SK-N-MC (cell line): ENCODE measurements around the gene CTF1.
"Not testable (repeated sequence)": the region's sequence is repeated elsewhere in the genome, so short reads cannot be mapped to it uniquely, and the experiment has no call there.

Experiments used
- DNase-seq: peaks from one replicate; pipeline ENCODE4 v3.0.0-alpha.2; 2011; ENCODE audit warnings: low read depth, low spot score
- H3K27ac ChIP-seq: fragments of 200-600 bp; sonication (generic); 2 replicates; pipeline ENCODE4 v1.5.1; 2016; ENCODE audit warnings: mixed run types
- H3K36me3 ChIP-seq: fragments of 200-600 bp; sonication (generic); 2 replicates; pipeline ENCODE4 v1.6.1; 2017; ENCODE audit warnings: antibody characterized with exemption, low read length, mixed read lengths; ENCODE audit not compliant: insufficient read depth
- H3K4me3 ChIP-seq: fragments of 200-600 bp; sonication (generic); 2 replicates; pipeline ENCODE4 v1.5.1; 2016
- H3K9ac ChIP-seq: fragments of 200-600 bp; sonication (generic); 2 replicates; pipeline ENCODE4 v1.8.0; 2017; ENCODE audit warnings: mixed run types, mixed read lengths; ENCODE audit not compliant: insufficient read length
- H3K9me3 ChIP-seq: fragments of 200-600 bp; sonication (generic); 2 replicates; pipeline ENCODE4 v1.6.1; 2017; ENCODE audit warnings: low read depth, mild to moderate bottlenecking, antibody characterized with exemption, low read length, moderate library complexity, mixed read lengths
- EZH2 ChIP-seq: fragments of 200-600 bp; sonication (generic); IDR thresholded peaks from one replicate; pipeline ENCODE4 v1.6.1; 2017; ENCODE audit warnings: antibody characterized with exemption
- FOXP2 ChIP-seq: optimal IDR thresholded peaks from 2 replicates; pipeline ENCODE3; 2011; ENCODE audit warnings: mild to moderate bottlenecking, moderate library complexity; ENCODE audit not compliant: insufficient read depth; ENCODE audit errors: extremely low read length, control extremely low read depth
- POLR2AphosphoS5 ChIP-seq: IDR thresholded peaks from 2 replicates; pipeline ENCODE4 v1.6.1; 2012; ENCODE audit warnings: mild to moderate bottlenecking, low read depth, low read length, borderline replicate concordance

The CTF1 gene

DNA sequence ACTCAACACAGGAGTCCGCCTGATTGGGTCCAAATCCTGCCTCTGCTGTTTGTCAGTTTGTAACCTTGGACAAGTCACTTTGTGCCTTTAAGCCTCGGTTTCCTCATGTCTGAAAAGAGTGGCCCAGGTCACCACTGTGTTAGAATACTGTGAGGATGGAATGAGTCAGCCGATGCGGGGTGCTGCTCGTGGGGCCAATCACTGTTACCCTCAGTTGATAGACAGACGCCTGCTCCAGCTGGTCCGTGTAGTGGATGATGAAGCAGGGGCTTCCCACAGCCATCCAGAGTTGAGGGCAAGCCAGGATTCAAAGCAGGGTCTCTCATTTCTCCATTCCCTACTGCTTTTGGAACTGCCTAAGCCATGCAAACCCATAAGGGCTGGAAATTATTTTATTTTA lies 32.8 kb downstream of the CTF1 start:
- H3K9me3 ChIP-seq: no peaks in the 10 kb centered on the region
- H3K27ac ChIP-seq: no peak overlapping the region
- DNase-seq: no peak
- TF ChIP-seq FOXP2 (no peak), POLR2AphosphoS5 (no peak), EZH2 (no peak)
- peaks cover 23% of the 10 kb centered on the region for H3K36me3 ChIP-seq
- no peak overlapping the region for H3K9ac ChIP-seq
- no peak overlapping the region for H3K4me3 ChIP-seq

DNA sequence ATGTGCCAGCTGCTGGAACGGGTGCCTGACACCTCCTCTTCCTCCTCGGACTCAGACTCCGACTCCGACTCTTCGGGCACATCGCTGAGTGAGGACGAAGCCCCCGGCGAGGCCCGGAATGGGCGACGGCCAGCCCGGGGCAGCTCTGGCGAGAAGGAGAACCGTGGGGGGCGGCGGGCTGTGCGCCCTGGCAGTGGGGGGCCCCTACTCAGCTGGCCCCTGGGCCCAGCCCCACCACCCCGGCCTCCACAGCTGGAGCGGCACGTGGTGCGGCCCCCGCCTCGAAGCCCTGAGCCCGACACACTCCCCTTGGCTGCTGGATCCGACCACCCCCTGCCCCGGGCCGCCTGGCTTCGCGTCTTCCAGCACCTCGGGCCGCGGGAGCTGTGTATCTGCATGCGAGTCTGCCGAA lies 33.8 kb downstream of the CTF1 start:
- TF ChIP-seq POLR2AphosphoS5: no peak
- TF ChIP-seq FOXP2: no peak
- TF ChIP-seq EZH2: no peak
- no peak overlapping the region for H3K27ac ChIP-seq
- H3K9me3 ChIP-seq: no peaks in the 10 kb centered on the region
- H3K36me3 ChIP-seq: peaks cover 23% of the 10 kb centered on the region
- H3K9ac ChIP-seq: no peak overlapping the region
- DNase-seq: no peak
- H3K4me3 ChIP-seq: no peak overlapping the region

DNA sequence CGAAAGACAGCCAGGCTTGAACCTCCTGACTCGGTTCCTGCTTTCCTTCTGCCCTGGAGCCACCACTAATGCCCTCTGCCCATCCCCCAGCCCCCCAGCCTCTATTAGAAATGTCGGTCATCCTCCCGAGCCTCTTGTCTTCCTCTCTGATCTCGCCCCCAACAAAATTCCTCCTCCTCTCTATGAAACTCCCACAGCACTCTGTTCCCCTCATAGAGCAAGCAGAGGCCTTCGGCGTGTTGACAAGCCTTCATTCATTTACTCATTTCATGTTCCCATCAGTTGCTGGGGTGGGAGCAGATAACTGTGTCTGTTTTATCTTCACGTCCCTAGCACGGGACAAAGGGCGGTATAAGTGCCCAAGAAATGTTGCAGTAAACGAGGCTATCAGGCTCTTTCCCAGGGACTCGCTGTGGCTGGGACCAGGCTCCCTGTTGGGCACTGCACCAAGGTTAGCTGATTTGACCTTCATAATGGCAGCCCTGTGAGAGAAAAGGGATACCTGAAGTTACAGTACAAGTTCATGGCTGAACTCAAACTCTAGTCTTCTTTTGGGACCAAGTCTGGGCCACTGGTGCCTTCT lies 34.7 kb downstream of the CTF1 start:
- H3K9ac ChIP-seq: no peak overlapping the region
- no peaks in the 10 kb centered on the region for H3K9me3 ChIP-seq
- no peak for DNase-seq
- H3K36me3 ChIP-seq: peaks cover 23% of the 10 kb centered on the region
- no peak for TF ChIP-seq FOXP2
- no peak for TF ChIP-seq EZH2
- TF ChIP-seq POLR2AphosphoS5: no peak
- H3K27ac ChIP-seq: no peak overlapping the region
- no peak overlapping the region for H3K4me3 ChIP-seq

DNA sequence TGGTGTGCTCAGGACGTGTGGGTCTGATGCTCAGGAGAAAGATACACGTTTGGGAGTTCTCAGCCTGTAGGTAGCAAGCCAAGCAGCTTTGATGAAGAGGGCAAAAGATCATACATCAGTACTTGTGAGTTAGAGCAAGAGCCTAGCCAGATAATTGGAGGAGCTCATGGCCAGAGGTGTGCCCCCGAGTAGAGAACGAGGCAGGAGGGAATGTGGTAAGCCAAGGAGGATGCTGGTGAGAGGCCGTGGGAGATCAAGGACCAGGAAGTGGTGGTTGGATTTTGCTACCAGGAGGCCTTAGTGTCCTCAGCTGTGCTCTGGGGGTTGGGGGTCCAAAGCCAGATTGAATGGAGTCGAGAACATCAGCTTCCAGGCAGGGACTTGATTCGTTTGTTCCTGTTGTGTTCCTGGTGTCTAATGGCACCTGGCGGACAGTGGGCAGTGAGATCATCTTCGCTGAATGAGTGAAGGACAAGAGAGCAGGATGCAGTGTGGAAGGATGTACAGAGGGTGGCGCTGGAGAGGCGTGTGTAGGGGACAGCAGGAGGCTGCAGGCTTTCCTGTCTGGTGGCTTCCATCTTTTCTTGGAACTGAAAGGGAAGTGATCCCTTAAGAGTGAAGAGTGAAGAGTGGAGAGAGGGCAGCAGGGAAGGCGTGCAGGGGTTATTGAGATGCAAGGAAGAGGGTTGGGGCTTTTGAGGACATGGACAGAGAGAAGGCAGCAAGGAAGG lies 38.6 kb downstream of the CTF1 start:
- H3K9ac ChIP-seq: no peak overlapping the region

DNA sequence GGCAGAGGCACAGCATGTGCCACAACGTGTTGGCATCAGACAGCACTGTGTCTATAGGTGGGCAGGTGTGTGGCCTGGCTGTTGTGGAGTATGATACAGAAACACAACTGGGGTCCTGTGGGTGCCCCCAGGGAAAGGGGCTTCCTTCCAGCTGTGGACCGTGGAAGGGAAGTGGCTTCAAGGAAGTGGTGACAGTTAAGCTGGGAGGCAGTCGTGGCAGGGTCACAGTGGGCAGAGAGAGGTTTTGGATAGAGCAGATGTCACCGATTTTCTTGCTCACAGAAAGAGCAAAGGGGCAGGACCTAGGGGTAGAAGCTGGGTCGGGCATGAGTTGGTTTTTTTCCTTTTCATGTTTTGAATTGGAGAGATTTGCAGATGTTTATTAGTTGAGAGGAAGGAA lies 41.3 kb downstream of the CTF1 start:
- Histone ChIP-seq H3K9me3 (no peaks in the 10 kb centered on the region), H3K27ac (no peak overlapping the region), H3K9ac (no peak overlapping the region), H3K36me3 (peaks cover 15% of the 10 kb centered on the region), H3K4me3 (no peak overlapping the region)
- TF ChIP-seq POLR2AphosphoS5 (no peak), EZH2 (no peak), FOXP2 (no peak)
- DNase-seq: no peak

More for the DNA sequence above, 38.6 kb downstream of the CTF1 start:
- TF ChIP-seq EZH2 (no peak), FOXP2 (no peak), POLR2AphosphoS5 (no peak)
- no peak overlapping the region for H3K27ac ChIP-seq
- no peaks in the 10 kb centered on the region for H3K9me3 ChIP-seq
- DNase-seq: no peak
- no peak overlapping the region for H3K4me3 ChIP-seq
- peaks cover 20% of the 10 kb centered on the region for H3K36me3 ChIP-seq

DNA sequence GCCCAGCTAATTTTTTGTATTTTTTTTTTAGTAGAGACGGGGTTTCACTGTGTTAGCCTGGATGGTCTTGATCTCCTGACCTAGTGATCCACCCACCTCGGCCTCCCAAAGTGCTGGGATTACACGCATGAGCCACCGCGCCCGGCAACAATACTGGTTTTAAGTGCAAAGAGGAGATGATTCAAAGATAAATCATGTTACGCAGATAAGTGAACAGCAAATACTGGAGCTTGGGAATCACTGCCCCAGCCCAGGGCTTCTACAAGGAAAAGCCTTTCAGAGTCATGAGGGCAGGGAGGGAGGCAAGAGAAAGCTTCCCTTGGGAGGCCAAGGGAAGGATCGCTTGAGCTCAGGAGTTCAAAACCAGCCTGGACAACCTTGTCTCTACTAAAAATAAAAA lies 43.2 kb downstream of the CTF1 start:
- DNase-seq, H3K9ac ChIP-seq, H3K4me3 ChIP-seq, H3K27ac ChIP-seq, H3K9me3 ChIP-seq: not testable (repeated sequence)
- H3K36me3 ChIP-seq: peaks cover 27% of the 10 kb centered on the region

DNA sequence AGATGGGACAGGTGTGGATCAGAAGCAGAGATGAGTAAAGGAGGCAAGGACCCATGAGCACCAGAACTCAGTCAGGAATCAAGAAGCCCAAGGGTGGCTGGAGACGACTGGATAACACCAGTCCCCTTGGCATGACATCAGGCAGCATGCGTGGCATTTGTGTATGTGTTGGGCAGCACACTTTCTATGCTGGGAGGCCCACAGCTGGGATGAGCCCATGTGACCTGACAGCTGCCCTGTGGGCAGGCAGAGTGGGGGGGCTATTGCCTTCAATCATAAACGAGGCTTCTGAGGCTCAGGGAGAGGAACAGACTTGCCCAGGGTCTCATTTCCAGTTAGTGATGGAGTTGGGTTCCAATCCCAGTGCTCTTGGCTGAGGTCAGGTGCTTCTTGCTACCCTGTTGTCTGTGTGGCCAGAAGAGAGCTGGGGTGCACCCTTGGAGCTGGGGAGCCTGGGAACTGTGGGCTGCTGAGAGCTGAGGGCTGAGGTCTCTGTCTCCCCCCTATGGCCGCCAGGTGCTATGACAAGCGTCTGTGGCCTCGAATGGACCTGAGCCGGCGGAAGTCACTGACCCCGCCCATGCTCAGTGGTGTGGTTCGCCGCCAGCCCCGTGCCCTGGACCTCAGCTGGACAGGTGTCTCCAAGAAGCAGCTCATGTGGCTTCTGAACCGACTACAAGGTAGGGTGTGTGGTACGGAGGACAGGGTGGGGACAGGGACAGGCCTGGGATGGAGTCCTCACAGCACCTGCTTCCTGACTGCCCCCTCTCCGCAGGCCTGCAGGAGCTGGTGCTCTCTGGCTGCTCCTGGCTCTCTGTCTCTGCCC lies 45.4 kb downstream of the CTF1 start:
- no peak overlapping the region for H3K27ac ChIP-seq
- no peak overlapping the region for H3K9ac ChIP-seq
- DNase-seq: no peak
- TF ChIP-seq FOXP2: no peak
- TF ChIP-seq EZH2: no peak
- no peak for TF ChIP-seq POLR2AphosphoS5
- H3K4me3 ChIP-seq: no peak overlapping the region
- peaks cover 30% of the 10 kb centered on the region for H3K36me3 ChIP-seq
- H3K9me3 ChIP-seq: no peaks in the 10 kb centered on the region

DNA sequence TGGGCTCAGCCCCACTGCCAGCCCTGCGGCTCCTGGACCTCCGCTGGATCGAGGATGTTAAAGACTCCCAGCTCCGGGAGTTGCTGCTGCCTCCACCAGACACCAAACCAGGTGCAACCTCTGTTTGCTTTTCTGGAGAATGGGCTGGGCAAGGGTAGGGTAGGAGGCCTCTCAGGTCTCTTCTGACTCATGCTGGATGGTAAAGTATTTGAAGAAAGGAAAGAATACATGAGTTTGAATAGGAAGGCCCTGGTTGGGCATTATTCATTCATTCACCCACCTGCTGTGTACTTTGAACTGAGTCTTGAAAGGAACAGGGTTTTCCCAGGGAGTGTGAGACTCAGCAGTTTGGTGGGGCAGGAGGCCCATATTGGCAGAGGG lies 46.0 kb downstream of the CTF1 start:
- no peak for DNase-seq
- Histone ChIP-seq H3K27ac (no peak overlapping the region), H3K4me3 (no peak overlapping the region), H3K36me3 (peaks cover 28% of the 10 kb centered on the region), H3K9ac (no peak overlapping the region), H3K9me3 (no peaks in the 10 kb centered on the region)
- TF ChIP-seq EZH2: no peak
- no peak for TF ChIP-seq FOXP2
